ENCODE results near the gene NEURL3.

NEURL3 gene

DNA sequence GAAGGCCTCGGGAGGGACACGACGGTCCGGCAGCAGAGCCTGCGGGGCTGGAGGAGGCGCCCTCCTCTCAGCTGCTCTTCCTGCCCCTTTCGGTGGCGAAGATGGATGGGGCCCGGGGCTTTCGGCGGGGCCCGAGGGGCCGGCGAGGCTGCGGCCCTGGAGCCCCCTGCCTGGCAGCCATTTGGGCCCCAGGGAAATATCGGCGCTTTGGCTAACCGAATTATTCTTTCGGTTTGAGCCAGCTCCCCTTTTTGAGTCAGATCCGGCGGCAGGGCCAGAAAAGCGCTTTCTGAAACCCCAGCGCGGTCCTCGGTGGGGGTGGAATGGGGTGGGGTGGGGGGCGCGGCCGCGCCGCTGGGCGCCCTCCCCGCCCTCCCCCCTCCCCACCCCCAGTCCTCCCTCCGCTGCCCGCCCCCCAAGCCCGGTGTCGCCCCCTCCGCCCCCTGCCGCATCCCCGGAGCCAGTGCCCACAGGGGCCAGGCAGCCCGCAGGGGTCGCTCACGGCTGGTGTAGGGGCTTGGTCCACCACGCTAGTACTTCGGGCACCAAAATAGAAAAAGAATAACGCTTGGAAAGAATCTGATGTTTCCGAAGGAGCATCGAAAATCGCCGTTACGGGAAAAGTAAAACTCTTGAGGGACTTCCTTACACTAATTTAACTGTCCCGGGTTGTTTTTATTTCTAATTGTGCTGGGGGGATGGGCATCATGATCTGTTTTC lies 22.3 kb upstream of the NEURL3 start:
- no peak for DNase-seq

DNA sequence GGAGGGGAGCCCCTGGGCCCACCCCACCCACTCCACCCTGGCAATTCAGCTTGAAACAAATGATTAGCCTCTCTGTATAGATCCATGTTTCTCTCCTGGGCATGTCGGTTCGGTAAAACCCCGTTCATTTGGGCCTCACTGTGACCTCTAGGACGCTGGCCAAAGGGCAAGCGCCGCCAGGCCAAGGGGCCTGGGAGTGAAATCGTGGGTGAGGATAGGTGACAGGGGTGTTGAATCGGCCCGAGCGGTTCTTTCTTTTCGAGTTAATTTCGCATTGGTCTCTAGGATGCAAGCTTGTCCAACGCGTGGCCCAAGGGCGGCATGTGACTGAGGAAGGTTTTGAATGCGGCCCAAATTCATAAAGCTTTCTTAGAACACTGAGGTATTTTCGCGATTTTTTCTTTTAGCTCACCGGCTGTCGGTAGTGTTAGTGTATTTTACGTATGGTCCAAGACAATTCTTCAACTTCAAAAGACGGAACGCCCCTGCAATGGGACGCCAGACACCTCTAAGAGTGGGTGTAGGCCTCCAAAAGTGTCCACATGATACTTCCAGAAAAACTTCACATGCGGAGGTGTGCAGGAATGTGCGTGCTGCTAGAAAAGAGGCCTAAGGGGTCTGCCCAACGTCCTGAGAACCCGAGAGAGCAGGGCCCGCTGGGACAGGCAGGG lies 21.6 kb upstream of the NEURL3 start:
- DNase-seq, result no peak

GRCh38 chr2:96526101-96526591 lies 21.0 kb upstream of the NEURL3 start:
- DNase-seq, result no peak

- DNase-seq, result no peak
These were observed 20.0 kb upstream of the NEURL3 start for GRCh38 chr2:96525211-96525507.

GRCh38 chr2:96524482-96525210 lies 19.5 kb upstream of the NEURL3 start:
- DNase-seq, result no peak

GRCh38 chr2:96523659-96524481 lies 18.7 kb upstream of the NEURL3 start:
- DNase-seq, result no peak

DNA sequence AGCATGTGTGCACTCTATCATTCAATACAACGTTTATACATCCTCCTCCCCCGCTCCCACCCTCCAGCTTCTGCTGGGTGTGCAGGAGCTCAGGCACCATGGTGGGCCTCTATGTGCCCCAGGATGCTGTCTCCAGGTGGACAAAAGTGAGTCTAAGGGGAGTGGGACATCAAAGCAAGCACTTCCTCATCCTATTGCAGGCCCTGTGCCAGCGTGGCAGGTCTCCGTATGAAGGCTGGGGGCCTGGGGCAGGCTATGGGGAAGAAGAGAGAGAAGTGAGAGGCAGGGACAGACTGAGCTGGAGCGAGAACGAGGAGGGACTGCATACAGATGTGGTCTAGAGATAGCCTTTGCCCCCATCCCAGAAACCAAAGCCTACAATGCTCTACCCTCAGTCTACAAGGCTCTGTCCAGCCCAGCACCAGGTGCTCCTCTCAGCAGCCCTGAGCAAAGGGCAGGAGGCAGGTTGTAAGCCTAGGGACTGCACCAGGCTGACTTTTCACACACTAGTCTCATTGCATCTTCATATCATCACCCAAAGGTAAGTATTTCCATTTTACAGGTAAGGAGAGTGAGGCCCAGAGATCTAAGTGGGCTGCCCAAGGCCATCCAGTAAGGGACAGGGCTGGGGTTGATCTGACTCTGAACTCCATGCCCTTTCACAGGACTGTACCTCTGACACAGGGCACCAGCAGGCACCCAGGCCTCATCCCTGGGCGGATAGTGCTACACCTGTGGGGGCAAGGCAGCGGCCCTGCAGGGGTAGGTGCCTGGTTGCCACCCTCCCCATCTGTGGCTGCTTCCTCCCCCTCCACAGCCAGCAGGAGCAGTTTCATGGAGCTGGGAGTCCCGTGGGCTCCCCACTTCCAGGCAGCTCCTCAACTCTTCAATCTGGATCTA lies 17.4 kb upstream of the NEURL3 start:
- DNase-seq, result no peak

- no peak for DNase-seq
These were observed 16.1 kb upstream of the NEURL3 start for GRCh38 chr2:96521219-96521618.

DNA sequence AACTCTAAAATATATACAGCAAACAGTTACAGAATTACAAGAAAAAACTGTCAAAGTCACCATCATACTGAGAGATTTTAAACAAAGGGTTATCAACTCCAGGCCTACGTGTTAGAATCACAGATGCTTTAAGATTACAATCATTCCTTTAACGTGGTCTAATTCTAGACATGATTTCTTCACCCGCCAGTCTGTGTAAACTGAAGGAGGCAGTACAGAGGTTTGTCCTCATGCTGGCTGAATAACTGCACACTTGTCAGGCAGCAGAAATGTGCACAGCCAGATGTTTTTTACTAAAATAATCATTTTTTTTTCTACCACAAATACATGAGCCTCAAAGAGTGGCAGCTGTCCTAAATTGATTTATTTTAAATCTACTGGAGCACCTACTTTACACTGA lies 15.5 kb upstream of the NEURL3 start:
- no peak for DNase-seq

DNA sequence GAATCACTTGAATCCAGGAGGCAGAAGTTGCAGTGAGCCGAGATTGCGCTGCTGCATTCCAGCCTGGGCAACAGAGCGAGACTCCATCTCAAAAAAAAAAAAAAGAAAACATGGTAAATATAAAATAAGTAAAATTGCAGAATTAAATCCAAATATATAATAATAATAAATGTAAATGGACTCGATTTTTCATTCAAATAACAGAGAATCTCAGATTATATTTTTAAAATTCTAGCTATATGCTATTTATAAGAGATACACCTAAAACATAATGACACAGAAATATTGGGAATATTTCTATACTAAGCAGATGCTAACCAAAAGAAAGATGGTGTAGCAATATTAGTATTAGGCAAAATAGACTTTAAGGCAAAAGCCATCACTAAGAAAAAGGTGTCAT lies 15.1 kb upstream of the NEURL3 start:
- no peak for DNase-seq

GRCh38 chr2:96517079-96517478 lies 11.9 kb upstream of the NEURL3 start:
- no peak for DNase-seq

DNA sequence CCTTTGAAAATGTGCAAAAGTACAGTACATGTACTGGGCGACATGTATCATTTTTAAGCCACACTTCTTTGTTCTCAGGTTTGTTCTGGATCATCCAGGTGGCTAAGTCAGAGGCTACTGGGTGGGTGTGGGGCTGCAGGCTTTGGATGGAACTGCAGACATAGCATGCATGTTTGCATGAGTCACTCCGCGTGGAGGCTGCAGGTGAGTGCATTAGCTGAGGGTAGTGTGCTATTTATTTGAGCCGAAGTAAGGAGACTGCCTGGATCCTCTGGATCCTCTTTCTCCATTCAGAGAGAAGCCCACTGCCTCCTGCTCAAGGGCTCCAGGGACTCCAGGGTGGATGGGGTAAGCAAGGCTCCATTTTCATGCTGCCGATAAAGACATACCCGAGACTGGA lies 9.4 kb upstream of the NEURL3 start:
- DNase-seq, result no peak

- DNase-seq, result no peak
These were observed 7.2 kb upstream of the NEURL3 start for GRCh38 chr2:96512341-96512740.

GRCh38 chr2:96511851-96512250 lies 6.7 kb upstream of the NEURL3 start:
- no peak for DNase-seq

DNA sequence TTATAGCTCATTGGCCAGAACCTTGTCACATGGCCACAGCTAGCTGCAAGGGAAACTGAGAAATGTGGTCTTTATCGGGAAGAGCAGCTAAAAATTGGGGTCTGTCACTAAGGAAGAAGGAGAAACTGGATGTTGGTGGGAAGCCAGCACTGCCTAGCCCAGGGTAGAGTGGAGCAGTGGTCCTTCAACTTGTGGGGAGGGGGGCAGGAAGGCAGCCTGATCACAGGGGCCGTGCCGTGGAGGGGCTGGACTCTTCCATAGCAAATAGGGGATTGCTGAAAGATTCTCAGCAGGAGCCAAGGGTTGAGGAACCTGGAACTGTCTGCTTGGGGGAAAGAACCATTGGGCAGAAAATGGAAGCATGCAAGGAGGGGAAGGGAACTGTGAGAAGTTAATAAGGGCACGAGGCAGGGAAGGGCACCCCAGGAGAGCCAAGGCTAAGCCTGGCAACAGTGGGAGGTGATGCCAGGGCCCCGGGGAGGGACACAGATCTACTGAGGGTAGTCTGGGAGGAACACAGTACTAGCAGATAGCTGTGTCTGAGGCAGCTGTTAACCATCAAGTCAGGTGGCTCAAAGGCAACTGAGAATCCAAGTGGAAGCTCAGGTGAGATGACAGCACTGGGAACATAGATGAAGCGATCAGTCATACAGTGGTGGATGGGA lies 5.9 kb upstream of the NEURL3 start:
- no peak for DNase-seq

DNA sequence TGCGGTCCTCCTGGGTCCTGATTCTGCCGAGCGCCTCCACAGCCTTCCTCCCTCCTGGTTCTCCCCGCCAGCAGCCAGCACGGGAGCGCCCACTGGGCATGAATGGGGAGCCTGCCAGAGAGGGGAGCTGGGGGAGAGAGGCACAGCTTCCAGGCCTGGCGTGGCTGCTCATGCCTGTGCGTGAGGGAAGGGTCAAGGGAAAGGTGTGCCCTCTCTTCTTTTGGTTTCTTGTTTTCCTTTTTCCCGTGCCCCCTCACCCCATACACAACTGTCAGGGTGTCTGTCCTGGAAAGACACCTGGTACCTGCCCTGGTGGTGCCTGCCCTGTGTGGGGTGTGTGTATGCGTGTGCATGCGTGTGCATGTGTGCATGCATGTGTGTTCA lies 4.7 kb upstream of the NEURL3 start:
- DNase-seq, result no peak

- DNase-seq, result peak; percentile 79
These were observed 4.1 kb upstream of the NEURL3 start for GRCh38 chr2:96509114-96509846.

- DNase-seq, result no peak
These were observed 3.5 kb upstream of the NEURL3 start for GRCh38 chr2:96508521-96509113.

GRCh38 chr2:96507957-96508520 lies 2.9 kb upstream of the NEURL3 start:
- peak; percentile 68 for DNase-seq

GRCh38 chr2:96506907-96507240 lies 1.7 kb upstream of the NEURL3 start:
- no peak for DNase-seq

Measured in NCI-H69 (cell line).